GM12878 (cell line): Measurements from ENCODE around the gene CD69. TPM values are rescaled to one million over a fixed set of nuclear protein-coding genes. Genes with fewer than 3 reads are reported as not detected.

Source experiments
- ATAC-seq: fragments of 200-7000 bp; cut with Tn5 transposase; 3 replicates; pipeline ENCODE4 v1.9.1; 2020; ENCODE audit warnings: mild to moderate bottlenecking, moderate library complexity
- BruUV-seq: library from RNA; stranded (reverse); fragments of 400-500 nt; replicated peaks from 2 replicates; lab custom pipeline; 2021; lab: Mats Ljungman, UMichigan
- CTCF ChIA-PET: fragments of 300-600 bp; sonication (Branson Sonifier 250); formaldehyde crosslinking; extraction: SDS; loops from one replicate; lab custom pipeline; 2021; ENCODE audit warnings: inconsistent platforms; lab: Yijun Ruan, JAX
- POLR2A ChIA-PET: fragments of 350-600 bp; formaldehyde crosslinking; extraction: SDS; loops from one replicate; lab custom pipeline; 2021; ENCODE audit warnings: inconsistent platforms; lab: Charles Lee
- RAD21 ChIA-PET: fragments of 300-600 bp; sonication (Branson Sonifier 250); formaldehyde crosslinking; loops from one replicate; lab custom pipeline; 2023; ENCODE audit warnings: antibody characterized with exemption; ENCODE audit not compliant: unreplicated experiment; lab: Charles Lee
- SMC1A ChIA-PET: fragments of 300-600 bp; sonication (Branson Sonifier 250); formaldehyde crosslinking; loops from one replicate; lab custom pipeline; 2023; ENCODE audit not compliant: unreplicated experiment, uncharacterized antibody; lab: Charles Lee
- DNase-seq: peaks from one replicate; pipeline ENCODE4 v3.0.0-alpha.2; 2011; ENCODE audit warnings: low read depth, low spot score
- FAIRE-seq: peaks from 3 replicates; lab custom pipeline; 2011; peaks lifted over from hg19 to GRCh38; lab: Jason Lieb, UNC
- H2AFZ ChIP-seq: 2 replicates; pipeline ENCODE4 v1.6.0; 2011; ENCODE audit warnings: low read depth, low read length, control low read depth; ENCODE audit not compliant: control insufficient read depth
- H3K27ac ChIP-seq: 2 replicates; pipeline ENCODE4 v1.5.1; 2011; ENCODE audit warnings: control low read depth; ENCODE audit not compliant: control insufficient read depth, insufficient read depth
- H3K27me3 ChIP-seq, 2 experiments: replicated peaks in 1 of 2; 2 replicates each; pipeline versions ENCODE4 v1.6.0 to v1.6.1; 2011; ENCODE audit warnings: low read length in 1 of 2; ENCODE audit not compliant: control insufficient read depth in 2 of 2, insufficient read depth in 2 of 2
- H3K36me3 ChIP-seq, 2 experiments: 2 replicates each; pipeline ENCODE4 v1.5.1; 2011; ENCODE audit warnings: low read length in 1 of 2; ENCODE audit not compliant: control insufficient read depth in 2 of 2, insufficient read depth in 2 of 2
- H3K4me1 ChIP-seq: 2 replicates; pipeline ENCODE4 v1.6.1; 2011; ENCODE audit warnings: mild to moderate bottlenecking, low read length, moderate library complexity, mixed read lengths; ENCODE audit not compliant: control insufficient read depth, insufficient read depth
- H3K4me2 ChIP-seq: 2 replicates; pipeline ENCODE4 v1.6.0; 2011; ENCODE audit warnings: control low read depth; ENCODE audit not compliant: control insufficient read depth, insufficient read depth
- H3K4me3 ChIP-seq: fragments of 200-600 bp; sonication (generic); 2 replicates; pipeline ENCODE4 v1.5.1; 2016
- H3K79me2 ChIP-seq: 2 replicates; pipeline ENCODE4 v1.6.0; 2011; ENCODE audit warnings: low read length; ENCODE audit not compliant: control insufficient read depth, insufficient read depth
- H3K9ac ChIP-seq: 2 replicates; pipeline ENCODE4 v1.8.0; 2011; ENCODE audit warnings: low read length, control low read depth, mixed read lengths; ENCODE audit not compliant: control insufficient read depth, insufficient read depth
- H3K9me3 ChIP-seq: replicated peaks from 3 replicates; pipeline ENCODE4 v1.5.1; 2011; ENCODE audit warnings: mild to moderate bottlenecking, low read length; ENCODE audit not compliant: control insufficient read depth, insufficient read depth
- H4K20me1 ChIP-seq: 2 replicates; pipeline ENCODE4 v1.6.0; 2011; ENCODE audit not compliant: control insufficient read depth, insufficient read depth
- HDAC2 ChIP-seq: fragments of 200-600 bp; sonication (generic); IDR thresholded peaks from 2 replicates; pipeline ENCODE4 v1.6.1; 2017
- MTA2 ChIP-seq: fragments of 450-650 bp; IDR thresholded peaks from 2 replicates; pipeline ENCODE4 v1.6.1; 2016; ENCODE audit warnings: low read depth, mild to moderate bottlenecking, moderate library complexity
- MYB ChIP-seq: fragments of 150-350 bp; IDR thresholded peaks from 2 replicates; pipeline ENCODE4 v1.6.1; 2014; ENCODE audit warnings: mild to moderate bottlenecking, low read depth, low read length, borderline replicate concordance
- MYC ChIP-seq: IDR thresholded peaks from 2 replicates; pipeline ENCODE4 v1.6.1; 2011; ENCODE audit warnings: mild to moderate bottlenecking, low read length, moderate library complexity, inconsistent platforms; ENCODE audit not compliant: insufficient read depth, insufficient replicate concordance, insufficient read length, severe bottlenecking
- NBN ChIP-seq: fragments of 450-650 bp; IDR thresholded peaks from 2 replicates; pipeline ENCODE4 v1.6.1; 2016
- NFXL1 ChIP-seq: fragments of 450-650 bp; IDR thresholded peaks from 2 replicates; pipeline ENCODE4 v1.6.1; 2017; ENCODE audit warnings: antibody characterized with exemption, mild to moderate bottlenecking, borderline replicate concordance
- SIX5 ChIP-seq: IDR thresholded peaks from 2 replicates; pipeline ENCODE4 v1.6.1; 2011; ENCODE audit warnings: mild to moderate bottlenecking, low read depth, low read length, moderate library complexity; ENCODE audit not compliant: severe bottlenecking
- SUZ12 ChIP-seq: fragments of 200-600 bp; sonication (generic); IDR thresholded peaks from one replicate; pipeline ENCODE4 v1.6.1; 2018; ENCODE audit warnings: antibody characterized with exemption, mild to moderate bottlenecking; ENCODE audit not compliant: unreplicated experiment
- YBX1 ChIP-seq: fragments of 450-650 bp; IDR thresholded peaks from 2 replicates; pipeline ENCODE4 v1.6.1; 2016; ENCODE audit warnings: antibody characterized with exemption
- YY1 ChIP-seq: IDR thresholded peaks from 2 replicates; pipeline ENCODE4 v1.6.1; 2011; ENCODE audit warnings: low read depth, mild to moderate bottlenecking, low read length
- WGBS: methylation state at CpG from one replicate; pipeline ENCODE4 v1.1.6; 2016; ENCODE audit warnings: low lambda C conversion rate; ENCODE audit not compliant: insufficient replicate concordance, insufficient coverage; ENCODE audit errors: missing lambda C conversion rate; 5-methylcytosine and 5-hydroxymethylcytosine counted together
- in situ Hi-C: fragments of 300-500 bp; cut with MboI; formaldehyde crosslinking; loops from 9 replicates; pipeline ENCODE4 v1.14.3; 2018; ENCODE audit warnings: mixed read lengths
- intact Hi-C: fragments of 100-400 bp; cut with micrococcal nuclease; formaldehyde crosslinking; loops from one replicate; pipeline ENCODE4 v1.14.2; 2022; ENCODE audit not compliant: unreplicated experiment
- polyA plus RNA-seq, 11 experiments: library from polyadenylated mRNA; depleted of rRNA in 4 of 11; unstranded in 6 of 11; stranded (reverse) in 5 of 11; fragments of >200 nt; fragmentation: Nextera tagmentation in 4 of 11; fragmentation: Illumina TruSeq in 1 of 11; extraction: Ambion mirVana in 4 of 11; extraction: Trizol in 1 of 11; gene quantifications; 1 replicate in 1 of 11; 2 replicates in 10 of 11; pipeline versions ENCODE4 v1.2.1 to v1.2.3, GENCODE V29; 2011 to 2016; ENCODE audit warnings: inconsistent platforms in 2 of 11, missing spikeins in 2 of 11, low read depth in 1 of 11
- total RNA-seq, 4 experiments: library from RNA; depleted of rRNA in 3 of 4; stranded (reverse); fragments of >200 nt in 3 of 4; fragmentation: Illumina TruSeq in 1 of 4; extraction: Trizol in 1 of 4; gene quantifications; 2 replicates each; pipeline versions ENCODE4 v1.2.1 to v1.2.3, GENCODE V29; 2013 to 2021

CD69 gene
- total and polyA plus RNA-seq, 10 of the 15 experiments (the other 5 are each of a cell fraction or from before 2014, with no cell fraction given): 7.3 to 156 (median 15.0) TPM

DNA sequence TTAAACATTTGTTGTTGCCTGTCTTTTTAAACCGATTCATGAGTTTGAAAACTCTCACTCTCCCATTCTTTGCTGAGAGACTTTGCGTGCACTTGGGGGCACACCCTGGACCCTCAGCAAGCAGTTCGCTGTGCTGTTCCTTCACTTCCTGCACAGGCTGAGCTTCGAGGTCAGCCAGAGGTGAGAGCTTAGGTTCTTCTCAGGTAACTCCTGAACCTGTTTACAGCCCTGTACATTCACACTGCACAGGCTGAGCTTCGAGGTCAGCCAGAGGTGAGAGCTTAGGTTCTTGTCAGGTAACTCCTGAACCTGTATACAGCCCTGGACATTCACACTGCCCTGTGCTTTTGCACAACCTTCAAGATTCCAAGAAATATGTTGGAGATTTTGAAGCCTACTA is 18.0 kb downstream of the CD69 start:
- H3K4me3 ChIP-seq: peak overlapping the region; percentile 36; the same call in 1 of the 2 replicates
- WGBS: 7% methylated on average over 5 of the region's 5 CpGs
- H3K27me3 ChIP-seq: no peaks in the 10 kb centered on the region
- no peaks in the 10 kb centered on the region for H3K36me3 ChIP-seq
- in situ Hi-C loops: no loop called here
- peaks cover 28% of the 10 kb centered on the region for H3K4me1 ChIP-seq
- H4K20me1 ChIP-seq: no peaks in the 10 kb centered on the region
- H2AFZ ChIP-seq: peak overlapping the region; percentile 18
- ChIA-PET SMC1A (interaction anchor here (0.7 to 22.8 kb wide), 28 partner anchors 8 to 411 kb away, joined by 3 to 814 read pairs (median 5); partner anchors contain the start of genes CD69 and CLEC2D), CTCF (interaction anchor here (0.6 to 9.3 kb wide), 54 partner anchors 8 to 1811 kb away, joined by 3 to 97 read pairs (median 4); partner anchors contain the start of genes CD69, CLEC2A, CLEC2D and CLEC7A), RAD21 (interaction anchor here (0.8 to 2.7 kb wide), 26 partner anchors 9 to 411 kb away, joined by 3 to 27 read pairs (median 5); partner anchors contain the start of genes CLEC2B, CLEC2D and CLEC7A), POLR2A (interaction anchor here (0.8 to 2.0 kb wide), 6 partner anchors 9 to 25 kb away, joined by 3 to 6 read pairs (median 3); partner anchors contain the start of gene CD69)
- peaks cover 2% of the 10 kb centered on the region for H3K79me2 ChIP-seq
- BruUV-seq: no TSS peak
- DNase-seq: no peak
- H3K9ac ChIP-seq: peak overlapping the region; percentile 52; the same call in 1 of the 2 replicates
- peak overlapping the region; percentile 46 for H3K4me2 ChIP-seq
- TF ChIP-seq SIX5 (no peak), SUZ12 (no peak), NFXL1 (no peak), MYB (no peak), YY1 (no peak), MTA2 (no peak), YBX1 (no peak), HDAC2 (no peak), NBN (no peak), MYC (no peak)
- TF ChIP-seq, all 136 proteins: peak for 0
- ATAC-seq: peak; percentile 22
- Histone ChIP-seq H3K27ac (peak overlapping the region; percentile 22), H3K9me3 (no peaks in the 10 kb centered on the region)
- peak; percentile 80 for FAIRE-seq
- intact Hi-C loops: loop anchor here (10.0 kb wide), 1 partner anchor 272 kb away; the partner anchor contains the start of gene CLEC12B
